Tibial artery (tissue), 4 donors: ENCODE results near the gene VRK3.

Experiments
- DNase-seq, 2 donors: peaks; one replicate each; pipeline ENCODE4 v3.0.0-alpha.2; 2019
- H3K27ac ChIP-seq, 2 donors: fragments of 200-600 bp; sonication (generic) in 1 of 2; 1 replicate in 1 of 2; 2 replicates in 1 of 2; pipeline ENCODE4 v1.5.1; 2018 to 2019; ENCODE audit warnings: mild to moderate bottlenecking in 1 of 2
- H3K27me3 ChIP-seq, 2 donors: fragments of 200-600 bp; sonication (generic) in 1 of 2; one replicate each; pipeline versions ENCODE4 v1.5.1 to v1.6.0; 2016 to 2019
- H3K36me3 ChIP-seq, 3 donors: fragments of 200-600 bp; sonication (generic) in 2 of 3; one replicate each; pipeline ENCODE4 v1.5.1; 2016 to 2019; ENCODE audit warnings: mild to moderate bottlenecking in 2 of 3
- H3K4me1 ChIP-seq, 4 donors: fragments of 200-600 bp; sonication (generic) in 2 of 4; 1 replicate in 3 of 4; 2 replicates in 1 of 4; pipeline ENCODE4 v1.5.1; 2016 to 2019
- H3K4me3 ChIP-seq, 2 donors: fragments of 200-600 bp; sonication (generic) in 1 of 2; 1 replicate in 1 of 2; 2 replicates in 1 of 2; pipeline ENCODE4 v1.5.1; 2018 to 2019; ENCODE audit warnings: mild to moderate bottlenecking in 2 of 2
- H3K9me3 ChIP-seq, 3 donors: fragments of 200-600 bp; sonication (generic) in 1 of 3; one replicate each; pipeline ENCODE4 v1.5.1; 2016 to 2019
- CTCF ChIP-seq, 2 experiments: fragments of 200-600 bp in 1 of 2; fragments of 450-650 bp in 1 of 2; IDR thresholded peaks; one replicate each; pipeline ENCODE4 v1.5.1; 2017 to 2019; ENCODE audit warnings: antibody characterized with exemption in 2 of 2, mild to moderate bottlenecking in 1 of 2, moderate library complexity in 1 of 2
- intact Hi-C: fragments of 100-400 bp; cut with DNase I; formaldehyde crosslinking; loops from one replicate; pipeline ENCODE4 v1.15.0; 2023; ENCODE audit warnings: low total_unique reads

Gene VRK3

GRCh38 chr19:50040967-50041366 lies 15.8 kb upstream of the VRK3 start:
- H3K36me3 ChIP-seq: peaks cover 93 to 99% (median 95%) of the 10 kb centered on the region in 3 donors

GRCh38 chr19:50039968-50040367 lies 14.8 kb upstream of the VRK3 start:
- Histone ChIP-seq H3K9me3 (peaks cover 2 to 26% (median 17%) of the 10 kb centered on the region in 3 donors), H3K36me3 (peaks cover 88 to 99% (median 93%) of the 10 kb centered on the region in 3 donors), H3K4me3 (no peak overlapping the region), H3K4me1 (no peaks in the 10 kb centered on the region), H3K27ac (no peak overlapping the region), H3K27me3 (no peaks in the 10 kb centered on the region)
- DNase-seq: no peak
- intact Hi-C loops: no loop called here
- no peak for TF ChIP-seq CTCF (IDR thresholded peaks at IDR 0.05)

More at GRCh38 chr19:50040967-50041366, 15.8 kb upstream of the VRK3 start:
- intact Hi-C loops: no loop called here
- Histone ChIP-seq H3K4me1 (no peaks in the 10 kb centered on the region), H3K27me3 (no peaks in the 10 kb centered on the region), H3K4me3 (no peak overlapping the region), H3K9me3 (peaks cover 2 to 36% (median 27%) of the 10 kb centered on the region in 3 donors), H3K27ac (no peak overlapping the region)
- DNase-seq: no peak
- TF ChIP-seq CTCF (IDR thresholded peaks at IDR 0.05): no peak

GRCh38 chr19:50036908-50037307 lies 11.7 kb upstream of the VRK3 start:
- DNase-seq: no peak
- no peaks in the 10 kb centered on the region for H3K9me3 ChIP-seq
- no peak overlapping the region for H3K27ac ChIP-seq
- intact Hi-C loops: no loop called here
- H3K4me1 ChIP-seq: no peaks in the 10 kb centered on the region
- peaks cover 73 to 99% (median 93%) of the 10 kb centered on the region in 3 donors for H3K36me3 ChIP-seq
- no peak for TF ChIP-seq CTCF (IDR thresholded peaks at IDR 0.05)
- no peaks in the 10 kb centered on the region for H3K27me3 ChIP-seq
- H3K4me3 ChIP-seq: no peak overlapping the region

GRCh38 chr19:50030937-50031336 lies 5.8 kb upstream of the VRK3 start:
- peaks cover 0 to 18% (median 9%) of the 10 kb centered on the region in 4 donors for H3K4me1 ChIP-seq
- no peak for DNase-seq
- H3K4me3 ChIP-seq: no peak overlapping the region
- H3K9me3 ChIP-seq: no peaks in the 10 kb centered on the region
- intact Hi-C loops: no loop called here
- no peak for TF ChIP-seq CTCF (IDR thresholded peaks at IDR 0.05)
- peaks cover 32 to 70% (median 53%) of the 10 kb centered on the region in 3 donors for H3K36me3 ChIP-seq
- no peak overlapping the region for H3K27ac ChIP-seq
- no peaks in the 10 kb centered on the region for H3K27me3 ChIP-seq

GRCh38 chr19:50030225-50030624 lies 5.1 kb upstream of the VRK3 start:
- H3K4me3 ChIP-seq: no peak overlapping the region
- H3K36me3 ChIP-seq: peaks cover 28 to 62% (median 46%) of the 10 kb centered on the region in 3 donors
- DNase-seq: no peak
- peaks cover 0 to 18% (median 9%) of the 10 kb centered on the region in 4 donors for H3K4me1 ChIP-seq
- no peak overlapping the region for H3K27ac ChIP-seq
- TF ChIP-seq CTCF (IDR thresholded peaks at IDR 0.05): no peak
- intact Hi-C loops: no loop called here
- H3K9me3 ChIP-seq: no peaks in the 10 kb centered on the region
- no peaks in the 10 kb centered on the region for H3K27me3 ChIP-seq

- no peak for TF ChIP-seq CTCF (IDR thresholded peaks at IDR 0.05)
- intact Hi-C loops: loop anchor here (5.0 to 10.0 kb wide), 2 partner anchors 94 to 1078 kb away; partner anchors contain the start of gene CTU1
- Histone ChIP-seq H3K4me1 (peaks cover 0 to 35% (median 22%) of the 10 kb centered on the region in 4 donors), H3K27ac (peak overlapping the region in 1 of 2 donors; percentile 79), H3K9me3 (no peaks in the 10 kb centered on the region), H3K27me3 (no peaks in the 10 kb centered on the region), H3K4me3 (peak overlapping the region; percentile 70 to 80), H3K36me3 (peaks cover 10 to 25% (median 10%) of the 10 kb centered on the region in 3 donors)
- DNase-seq: no peak
Measured at GRCh38 chr19:50026550-50026906, 1.4 kb upstream of the VRK3 start.
